HUDEP-2 (cell line): ENCODE results near the gene P2RY14.
"Not testable (repeated sequence)": the region's sequence is repeated elsewhere in the genome, so short reads cannot be mapped to it uniquely, and the experiment has no call there.

Experiments used
- DNase-seq, 76 experiments: peaks; one replicate each; lab custom pipeline; 2025; ENCODE audit not compliant: unreplicated experiment in 76 of 76; lab: John Stamatoyannopoulos, UW

Gene P2RY14

GRCh38 chr3:151195826-151196225 is 82.5 kb downstream of the P2RY14 start:
- DNase-seq, result no peak

- DNase-seq, result no peak
Observed at GRCh38 chr3:151192545-151192944, 85.8 kb downstream of the P2RY14 start.

GRCh38 chr3:151191095-151191494 is 87.2 kb downstream of the P2RY14 start:
- DNase-seq, result no peak

- no peak for DNase-seq
Observed at GRCh38 chr3:151183265-151183671, 95.1 kb downstream of the P2RY14 start.

- no peak for DNase-seq
Observed at GRCh38 chr3:151182349-151183079, 95.8 kb downstream of the P2RY14 start.

GRCh38 chr3:151178208-151178845 is 100.0 kb downstream of the P2RY14 start:
- no peak for DNase-seq

- no peak for DNase-seq
Observed at GRCh38 chr3:151175952-151176351, 102.4 kb downstream of the P2RY14 start.

- DNase-seq, result no peak
Observed at GRCh38 chr3:151174351-151174750, 104.0 kb downstream of the P2RY14 start.

GRCh38 chr3:151171145-151171757 is 107.1 kb downstream of the P2RY14 start:
- no peak for DNase-seq

- not testable (repeated sequence) for DNase-seq
Observed at GRCh38 chr3:151169948-151170679, 108.2 kb downstream of the P2RY14 start.

GRCh38 chr3:151169262-151169947 is 108.9 kb downstream of the P2RY14 start:
- DNase-seq, result no peak

GRCh38 chr3:151168269-151169094 is 109.9 kb downstream of the P2RY14 start:
- peak in 27 of 76 experiments; percentile 1 to 58 (median 8) for DNase-seq

- no peak for DNase-seq
Observed at GRCh38 chr3:151166161-151166560, 112.2 kb downstream of the P2RY14 start.

GRCh38 chr3:151165226-151165625 is 113.1 kb downstream of the P2RY14 start:
- DNase-seq, result no peak
